Measurements from ENCODE around the gene PRMT1.

GRCh38 chr19:49682274-49682673 is 5.2 kb downstream of the PRMT1 start:
- TF ChIP-seq CTCF (IDR thresholded peaks at IDR 0.05), result no peak
- no peak for TF ChIP-seq ZFX (IDR thresholded peaks at IDR 0.05; ENCODE audit: borderline replicate concordance)

Data from 22Rv1 (cell line).